IMR-90 (cell line): ENCODE data around the gene HRNR. TPM values are rescaled to one million over a fixed set of nuclear protein-coding genes. Genes with fewer than 3 reads are reported as not detected.
A peak's percentile ranks its signal among the peaks of the same experiment; 100 is the strongest.

Experiments
- ATAC-seq: fragments of 200-7000 bp; cut with Tn5 transposase; 2 replicates; pipeline ENCODE4 v1.9.1; 2020; ENCODE audit warnings: low read depth, mild to moderate bottlenecking, moderate library complexity
- BruUV-seq: library from RNA; stranded (reverse); fragments of 400-500 nt; replicated peaks from 2 replicates; lab custom pipeline; 2021; lab: Mats Ljungman, UMichigan
- CTCF ChIA-PET: fragments of 300-600 bp; formaldehyde crosslinking; extraction: SDS; loops from one replicate; lab custom pipeline; 2021; ENCODE audit warnings: antibody characterized with exemption; lab: Yijun Ruan, JAX
- POLR2A ChIA-PET: fragments of 300-600 bp; sonication (Branson Sonifier 250); formaldehyde crosslinking; loops from one replicate; lab custom pipeline; 2022; ENCODE audit warnings: antibody characterized with exemption; ENCODE audit not compliant: unreplicated experiment; lab: Charles Lee
- DNase-seq: peaks from one replicate; pipeline ENCODE4 v3.0.0; 2013
- H2AFZ ChIP-seq: replicated peaks from 2 replicates; pipeline ENCODE3; 2013; ENCODE audit warnings: low read length, mild to moderate bottlenecking; ENCODE audit not compliant: poor library complexity
- H2AK5ac ChIP-seq: 2 replicates; pipeline ENCODE4 v1.6.1; 2013; ENCODE audit warnings: low read depth, low read length, inconsistent platforms
- H2AK9ac ChIP-seq: replicated peaks from 2 replicates; pipeline ENCODE3; 2013; ENCODE audit warnings: mild to moderate bottlenecking, low read depth, low read length, moderate library complexity; ENCODE audit not compliant: poor library complexity
- H2BK120ac ChIP-seq: 2 replicates; pipeline ENCODE4 v1.6.1; 2013; ENCODE audit warnings: low read depth, low read length, inconsistent platforms
- H2BK15ac ChIP-seq: 3 replicates; pipeline ENCODE4 v1.6.1; 2013; ENCODE audit warnings: low read depth, low read length, inconsistent platforms
- H2BK20ac ChIP-seq: 2 replicates; pipeline ENCODE4 v1.6.1; 2013; ENCODE audit warnings: low read depth, mild to moderate bottlenecking, inconsistent platforms, low read length, moderate library complexity
- H2BK5ac ChIP-seq: 2 replicates; pipeline ENCODE4 v1.6.1; 2013; ENCODE audit warnings: mild to moderate bottlenecking, low read depth, low read length, inconsistent platforms; ENCODE audit not compliant: poor library complexity, severe bottlenecking
- H3K14ac ChIP-seq: replicated peaks from 2 replicates; pipeline ENCODE4 v1.6.1; 2013; ENCODE audit warnings: low read depth, low read length, inconsistent platforms
- H3K18ac ChIP-seq: 2 replicates; pipeline ENCODE4 v1.6.1; 2013; ENCODE audit warnings: low read depth, low read length, control low read depth
- H3K23ac ChIP-seq: 2 replicates; pipeline ENCODE4 v1.6.1; 2013; ENCODE audit warnings: low read depth, low read length, inconsistent platforms
- H3K27ac ChIP-seq: 2 replicates; pipeline ENCODE4 v1.5.1; 2013; ENCODE audit warnings: mild to moderate bottlenecking, control low read depth, low read length; ENCODE audit not compliant: insufficient read depth
- H3K27me3 ChIP-seq: 2 replicates; pipeline ENCODE4 v1.6.1; 2013; ENCODE audit warnings: low read length; ENCODE audit not compliant: control insufficient read depth, insufficient read depth
- H3K36me3 ChIP-seq: 2 replicates; pipeline ENCODE4 v1.6.1; 2013; ENCODE audit warnings: low read length, mixed read lengths; ENCODE audit not compliant: control insufficient read depth, insufficient read depth
- H3K4ac ChIP-seq: 2 replicates; pipeline ENCODE4 v1.6.1; 2013; ENCODE audit warnings: low read depth, low read length, inconsistent platforms
- H3K4me1 ChIP-seq: 2 replicates; pipeline ENCODE4 v1.6.1; 2013; ENCODE audit warnings: low read length, mixed read lengths; ENCODE audit not compliant: control insufficient read depth, insufficient read depth
- H3K4me2 ChIP-seq: 2 replicates; pipeline ENCODE4 v1.6.1; 2013; ENCODE audit warnings: low read depth, mild to moderate bottlenecking, control low read depth, low read length, moderate library complexity
- H3K4me3 ChIP-seq: 2 replicates; pipeline ENCODE4 v1.5.1; 2013; ENCODE audit warnings: low read depth, mild to moderate bottlenecking, control low read depth, low read length, moderate library complexity; ENCODE audit not compliant: insufficient read depth
- H3K56ac ChIP-seq: 2 replicates; pipeline ENCODE4 v1.6.1; 2013; ENCODE audit warnings: low read length, inconsistent platforms; ENCODE audit not compliant: insufficient read depth; ENCODE audit errors: extremely low read depth
- H3K79me1 ChIP-seq, 2 experiments: 2 replicates each; pipeline ENCODE4 v1.6.1; 2013; ENCODE audit warnings: low read length in 2 of 2, inconsistent platforms in 1 of 2, low read depth in 1 of 2
- H3K9ac ChIP-seq: 2 replicates; pipeline ENCODE4 v1.6.1; 2013; ENCODE audit warnings: low read depth, low read length, control low read depth
- H3K9me1 ChIP-seq: 2 replicates; pipeline ENCODE4 v1.6.1; 2013; ENCODE audit warnings: low read length, inconsistent platforms; ENCODE audit not compliant: insufficient read depth
- H3K9me3 ChIP-seq: 2 replicates; pipeline ENCODE4 v1.6.1; 2013; ENCODE audit warnings: low read length; ENCODE audit not compliant: control insufficient read depth, insufficient read depth
- H4K20me1 ChIP-seq: 2 replicates; pipeline ENCODE4 v1.6.1; 2013; ENCODE audit warnings: low read length, inconsistent platforms; ENCODE audit not compliant: insufficient read depth
- H4K5ac ChIP-seq: 2 replicates; pipeline ENCODE4 v1.6.1; 2013; ENCODE audit warnings: mild to moderate bottlenecking, low read depth, low read length, control low read depth
- H4K8ac ChIP-seq, 2 experiments: 2 replicates each; pipeline ENCODE4 v1.6.1; 2013; ENCODE audit warnings: low read depth in 2 of 2, low read length in 2 of 2, control low read depth in 1 of 2, inconsistent platforms in 1 of 2
- H4K91ac ChIP-seq: 2 replicates; pipeline ENCODE4 v1.6.1; 2013; ENCODE audit warnings: low read depth, low read length, inconsistent platforms; ENCODE audit not compliant: insufficient read depth
- BHLHE40 ChIP-seq: fragments of 150-350 bp; IDR thresholded peaks from 2 replicates; pipeline ENCODE4 v1.6.1; 2016; ENCODE audit warnings: mild to moderate bottlenecking, low read depth, low read length
- CEBPB ChIP-seq: IDR thresholded peaks from 2 replicates; pipeline ENCODE4 v1.6.1; 2012; ENCODE audit warnings: low read depth, low read length, improper control_type of control experiment
- CHD1 ChIP-seq: IDR thresholded peaks from 2 replicates; pipeline ENCODE4 v1.6.1; 2012; ENCODE audit warnings: low read depth, low read length, improper control_type of control experiment
- FOS ChIP-seq: fragments of 150-350 bp; IDR thresholded peaks from 2 replicates; pipeline ENCODE4 v1.6.1; 2016; ENCODE audit warnings: low read depth, low read length
- MAFK ChIP-seq: IDR thresholded peaks from 2 replicates; pipeline ENCODE4 v1.6.1; 2012; ENCODE audit warnings: low read depth, low read length, improper control_type of control experiment
- MAZ ChIP-seq: IDR thresholded peaks from 2 replicates; pipeline ENCODE4 v1.6.1; 2012; ENCODE audit warnings: low read depth, mild to moderate bottlenecking, low read length, improper control_type of control experiment, moderate library complexity, borderline replicate concordance
- MXI1 ChIP-seq: IDR thresholded peaks from 2 replicates; pipeline ENCODE4 v1.6.1; 2012; ENCODE audit warnings: low read depth, mild to moderate bottlenecking, low read length, moderate library complexity, borderline replicate concordance
- NFE2L2 ChIP-seq: fragments of 150-350 bp; IDR thresholded peaks from 2 replicates; pipeline ENCODE4 v1.6.1; 2016; ENCODE audit warnings: low read depth, mild to moderate bottlenecking, low read length
- POLR2A ChIP-seq: IDR thresholded peaks from 2 replicates; pipeline ENCODE4 v1.6.1; 2012; ENCODE audit warnings: mild to moderate bottlenecking, low read depth, low read length
- RAD21 ChIP-seq: IDR thresholded peaks from 2 replicates; pipeline ENCODE4 v1.6.1; 2012; ENCODE audit warnings: low read length, improper control_type of control experiment
- RCOR1 ChIP-seq: IDR thresholded peaks from 2 replicates; pipeline ENCODE4 v1.6.1; 2012; ENCODE audit warnings: mild to moderate bottlenecking, low read length, improper control_type of control experiment; ENCODE audit not compliant: insufficient replicate concordance
- RFX5 ChIP-seq: IDR thresholded peaks from 2 replicates; pipeline ENCODE4 v1.8.0; 2012; ENCODE audit warnings: low read depth, mild to moderate bottlenecking, low read length, moderate library complexity
- SMC3 ChIP-seq: fragments of 150-350 bp; IDR thresholded peaks from 2 replicates; pipeline ENCODE4 v1.6.1; 2016; ENCODE audit warnings: low read depth, mild to moderate bottlenecking, antibody characterized with exemption, low read length, moderate library complexity
- WGBS, 2 experiments: methylation state at CpG; one replicate each; pipeline versions ENCODE4 v1.1.5 to v1.1.7; 2013; ENCODE audit warnings: missing lambda C conversion rate in 2 of 2; ENCODE audit not compliant: insufficient read length in 1 of 2; ENCODE audit errors: extremely low coverage in 2 of 2; 5-methylcytosine and 5-hydroxymethylcytosine counted together
- dilution Hi-C: fragments of 300-500 bp; cut with HindIII; formaldehyde crosslinking; loops from one replicate; pipeline ENCODE4 v1.14.3; 2018; ENCODE audit warnings: low sequenced_read_pairs; ENCODE audit not compliant: unreplicated experiment
- in situ Hi-C: fragments of 300-500 bp; cut with MboI; formaldehyde crosslinking; loops from 3 replicates; pipeline ENCODE4 v1.14.3; 2019; ENCODE audit warnings: low sequenced_read_pairs, inconsistent platforms, mixed read lengths
- intact Hi-C: fragments of 100-400 bp; cut with micrococcal nuclease; formaldehyde crosslinking; loops from 2 replicates; pipeline ENCODE4 v1.10.0; 2022
- polyA plus RNA-seq, 3 experiments: library from polyadenylated mRNA; depleted of rRNA; stranded (reverse); fragments of >200 nt; gene quantifications; 2 replicates each; pipeline ENCODE4 v1.2.3, GENCODE V29; 2012; ENCODE audit warnings: low replicate concordance in 1 of 3
- total RNA-seq: library from RNA; depleted of rRNA; stranded (reverse); fragments of >200 nt; gene quantifications from 2 replicates; pipeline ENCODE4 v1.2.3, GENCODE V29; 2012
- TF ChIP-seq, protein P1 (sequence below): fragments of 150-350 bp; IDR thresholded peaks from 2 replicates; pipeline ENCODE4 v1.6.1; 2016; ENCODE audit warnings: low read depth, mild to moderate bottlenecking, low read length, moderate library complexity, borderline replicate concordance
- TF ChIP-seq, protein P2 (sequence below): fragments of 150-350 bp; IDR thresholded peaks from 2 replicates; pipeline ENCODE4 v1.6.1; 2017; ENCODE audit warnings: mild to moderate bottlenecking, antibody characterized with exemption, low read length, low read depth
- TF ChIP-seq, protein P3 (sequence below): conservative IDR thresholded peaks from 2 replicates; pipeline ENCODE4 v1.5.1; 2012; ENCODE audit warnings: mild to moderate bottlenecking, low read depth, low read length, improper control_type of control experiment

HRNR gene
- total and polyA plus RNA-seq, 2 of the 4 experiments (the other 2 are of a cell fraction), result under 0.01 TPM; not detected in 1

DNA sequence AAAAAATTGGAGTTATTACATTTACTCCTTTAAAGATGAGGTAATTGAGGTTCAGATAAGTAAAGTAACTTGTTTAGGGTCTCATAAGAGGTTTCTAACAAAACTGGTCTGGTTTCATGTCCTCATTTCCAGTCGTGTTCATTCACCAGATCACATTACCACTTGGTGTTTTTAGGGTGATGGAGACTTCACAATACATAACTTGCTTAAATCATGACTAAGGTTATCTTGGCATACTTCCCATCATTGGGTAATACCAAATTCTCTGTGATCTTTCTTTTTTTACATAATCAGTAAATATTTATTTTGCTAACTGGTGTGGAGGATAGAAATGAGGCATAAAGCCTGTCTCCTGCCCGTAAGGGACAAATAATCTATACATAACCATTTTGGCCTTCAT lies 33.4 kb downstream of the HRNR start:
- no peak overlapping the region for H3K4me3 ChIP-seq
- H3K4ac ChIP-seq, result no peak overlapping the region
- H3K36me3 ChIP-seq, result no peaks in the 10 kb centered on the region
- ATAC-seq (no peak), DNase-seq (peak; percentile 5)
- no peak overlapping the region for H4K8ac ChIP-seq
- intact Hi-C loops, result no loop called here
- H3K23ac ChIP-seq, result no peak overlapping the region
- H4K91ac ChIP-seq, result no peak overlapping the region
- H2BK20ac ChIP-seq, result no peak overlapping the region
- in situ Hi-C loops, result no loop called here
- no peak overlapping the region for H3K56ac ChIP-seq
- dilution Hi-C loops, result no loop called here
- H2AK5ac ChIP-seq, result no peak overlapping the region
- no peaks in the 10 kb centered on the region for H3K9me3 ChIP-seq
- no peak overlapping the region for H2BK120ac ChIP-seq
- TF ChIP-seq FOS (no peak), CHD1 (no peak), RCOR1 (no peak), RFX5 (no peak), NFE2L2 (no peak), SMC3 (no peak), MXI1 (no peak), BHLHE40 (no peak), MAFK (no peak), CEBPB (no peak), MAZ (no peak), POLR2A (no peak), RAD21 (no peak)
- TF ChIP-seq, protein P1, sequence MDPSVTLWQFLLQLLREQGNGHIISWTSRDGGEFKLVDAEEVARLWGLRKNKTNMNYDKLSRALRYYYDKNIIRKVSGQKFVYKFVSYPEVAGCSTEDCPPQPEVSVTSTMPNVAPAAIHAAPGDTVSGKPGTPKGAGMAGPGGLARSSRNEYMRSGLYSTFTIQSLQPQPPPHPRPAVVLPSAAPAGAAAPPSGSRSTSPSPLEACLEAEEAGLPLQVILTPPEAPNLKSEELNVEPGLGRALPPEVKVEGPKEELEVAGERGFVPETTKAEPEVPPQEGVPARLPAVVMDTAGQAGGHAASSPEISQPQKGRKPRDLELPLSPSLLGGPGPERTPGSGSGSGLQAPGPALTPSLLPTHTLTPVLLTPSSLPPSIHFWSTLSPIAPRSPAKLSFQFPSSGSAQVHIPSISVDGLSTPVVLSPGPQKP, result no peak
- TF ChIP-seq, protein P2, sequence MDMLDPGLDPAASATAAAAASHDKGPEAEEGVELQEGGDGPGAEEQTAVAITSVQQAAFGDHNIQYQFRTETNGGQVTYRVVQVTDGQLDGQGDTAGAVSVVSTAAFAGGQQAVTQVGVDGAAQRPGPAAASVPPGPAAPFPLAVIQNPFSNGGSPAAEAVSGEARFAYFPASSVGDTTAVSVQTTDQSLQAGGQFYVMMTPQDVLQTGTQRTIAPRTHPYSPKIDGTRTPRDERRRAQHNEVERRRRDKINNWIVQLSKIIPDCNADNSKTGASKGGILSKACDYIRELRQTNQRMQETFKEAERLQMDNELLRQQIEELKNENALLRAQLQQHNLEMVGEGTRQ, result no peak
- TF ChIP-seq, protein P3, sequence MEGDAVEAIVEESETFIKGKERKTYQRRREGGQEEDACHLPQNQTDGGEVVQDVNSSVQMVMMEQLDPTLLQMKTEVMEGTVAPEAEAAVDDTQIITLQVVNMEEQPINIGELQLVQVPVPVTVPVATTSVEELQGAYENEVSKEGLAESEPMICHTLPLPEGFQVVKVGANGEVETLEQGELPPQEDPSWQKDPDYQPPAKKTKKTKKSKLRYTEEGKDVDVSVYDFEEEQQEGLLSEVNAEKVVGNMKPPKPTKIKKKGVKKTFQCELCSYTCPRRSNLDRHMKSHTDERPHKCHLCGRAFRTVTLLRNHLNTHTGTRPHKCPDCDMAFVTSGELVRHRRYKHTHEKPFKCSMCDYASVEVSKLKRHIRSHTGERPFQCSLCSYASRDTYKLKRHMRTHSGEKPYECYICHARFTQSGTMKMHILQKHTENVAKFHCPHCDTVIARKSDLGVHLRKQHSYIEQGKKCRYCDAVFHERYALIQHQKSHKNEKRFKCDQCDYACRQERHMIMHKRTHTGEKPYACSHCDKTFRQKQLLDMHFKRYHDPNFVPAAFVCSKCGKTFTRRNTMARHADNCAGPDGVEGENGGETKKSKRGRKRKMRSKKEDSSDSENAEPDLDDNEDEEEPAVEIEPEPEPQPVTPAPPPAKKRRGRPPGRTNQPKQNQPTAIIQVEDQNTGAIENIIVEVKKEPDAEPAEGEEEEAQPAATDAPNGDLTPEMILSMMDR, result no peak
- no peaks in the 10 kb centered on the region for H3K27me3 ChIP-seq
- no peak overlapping the region for H3K27ac ChIP-seq
- H2AFZ ChIP-seq, result no peak overlapping the region
- ChIA-PET POLR2A (no interaction called here), CTCF (no interaction called here)
- H4K20me1 ChIP-seq, result no peaks in the 10 kb centered on the region
- no peak overlapping the region for H3K14ac ChIP-seq
- no peaks in the 10 kb centered on the region for H3K9me1 ChIP-seq
- H2BK5ac ChIP-seq, result no peak overlapping the region
- no peak overlapping the region for H3K4me2 ChIP-seq
- H3K4me1 ChIP-seq, result no peaks in the 10 kb centered on the region
- H3K79me1 ChIP-seq, result no peaks in the 10 kb centered on the region
- H3K9ac ChIP-seq, result no peak overlapping the region
- no peak overlapping the region for H4K5ac ChIP-seq
- no peak overlapping the region for H2BK15ac ChIP-seq
- no peak overlapping the region for H3K18ac ChIP-seq
- H2AK9ac ChIP-seq, result no peak overlapping the region
- BruUV-seq, result no TSS peak
- WGBS, 2 experiments, result no CpG with 5 or more reads among the region's 2 CpGs
